ENCODE results near the gene UNC5B. TPM values are rescaled to one million over a fixed set of nuclear protein-coding genes. Genes with fewer than 3 reads are reported as not detected.

UNC5B gene
- total RNA-seq, 1 experiment from 2014 or later, result 49.6 TPM

- TF ChIP-seq AFF4 (CRISPR knock-in tag; IDR thresholded peaks at IDR 0.05; ENCODE audit: borderline replicate concordance), result no peak
- no peak for TF ChIP-seq ZNF138 (CRISPR knock-in tag; conservative IDR thresholded peaks at IDR 0.05)
- TF ChIP-seq FOXJ3 (CRISPR knock-in tag; IDR thresholded peaks at IDR 0.05; ENCODE audit: borderline replicate concordance), result no peak
- no peak for TF ChIP-seq GABPB1 (CRISPR knock-in tag; IDR thresholded peaks at IDR 0.05)
- TF ChIP-seq E2F4 (CRISPR knock-in tag; IDR thresholded peaks at IDR 0.05; ENCODE audit: borderline replicate concordance, low read depth), result no peak
- TF ChIP-seq USF2 (CRISPR knock-in tag; IDR thresholded peaks at IDR 0.05), result no peak
These were observed 100.7 kb downstream of the UNC5B start (continued) for GRCh38 chr10:71312811-71313789.

GRCh38 chr10:71314028-71314693 lies 101.8 kb downstream of the UNC5B start:
- Mint-ChIP-seq H3K36me3 (no peaks in the 10 kb centered on the region), H3K4me3 (peak overlapping the region; percentile 53), H3K9me3 (no peaks in the 10 kb centered on the region), H3K27me3 (ENCODE audit: low read depth) (peaks cover 13% of the 10 kb centered on the region), H3K4me1 (peaks cover 13% of the 10 kb centered on the region), H3K27ac (no peak overlapping the region)
- TF ChIP-seq ZNF423 (CRISPR knock-in tag; IDR thresholded peaks at IDR 0.05) (no peak), ATF2 (CRISPR knock-in tag; IDR thresholded peaks at IDR 0.05; ENCODE audit: borderline replicate concordance, low read depth) (no peak), CTCF (IDR thresholded peaks at IDR 0.05) (peak; percentile 59)
- CTCF ChIA-PET, result interaction anchor here (0.6 to 7.5 kb wide), 31 partner anchors 9 to 582 kb away, joined by 3 to 120 read pairs (median 4); partner anchors contain the start of gene CDH23
- POLR2A ChIA-PET, result no interaction called here
- ATAC-seq (peak; percentile 52), DNase-seq (ENCODE audit: low spot score) (peak; percentile 52)

- ATAC-seq, result no peak
- peaks cover 11% of the 10 kb centered on the region for H3K4me1 Mint-ChIP-seq
- no peaks in the 10 kb centered on the region for H3K9me3 Mint-ChIP-seq
- TF ChIP-seq GTF2I (CRISPR knock-in tag; conservative IDR thresholded peaks at IDR 0.05), result peak; percentile 66; the same call in 1 of the 2 replicates
- no peak for TF ChIP-seq IRF1 (CRISPR knock-in tag; IDR thresholded peaks at IDR 0.05)
- no peak for TF ChIP-seq ZNF317 (CRISPR knock-in tag; IDR thresholded peaks at IDR 0.05; ENCODE audit: borderline replicate concordance, low read depth)
- TF ChIP-seq ATF1 (CRISPR knock-in tag; IDR thresholded peaks at IDR 0.05), result no peak
- TF ChIP-seq RORB (CRISPR knock-in tag; IDR thresholded peaks at IDR 0.05), result no peak
- no peak for TF ChIP-seq MXD4 (CRISPR knock-in tag; IDR thresholded peaks at IDR 0.05; ENCODE audit: borderline replicate concordance)
- no peak for TF ChIP-seq KAT7 (CRISPR knock-in tag; IDR thresholded peaks at IDR 0.05; ENCODE audit: borderline replicate concordance)
- no peak for TF ChIP-seq OVOL2 (CRISPR knock-in tag; IDR thresholded peaks at IDR 0.05; ENCODE audit: borderline replicate concordance)
- peak overlapping the region; percentile 53 for H3K4me3 Mint-ChIP-seq
- no peak for DNase-seq (ENCODE audit: low spot score)
- peaks cover 13% of the 10 kb centered on the region for H3K27me3 Mint-ChIP-seq (ENCODE audit: low read depth)
- ChIA-PET CTCF (interaction anchor here (0.7 to 7.5 kb wide), 31 partner anchors 8 to 581 kb away, joined by 3 to 120 read pairs (median 5); partner anchors contain the start of gene CDH23), POLR2A (interaction anchor here (0.6 kb wide), 2 partner anchors 13 to 1885 kb away, joined by 3 to 5 read pairs; no protein-coding TSS in a partner anchor)
- H3K36me3 Mint-ChIP-seq, result no peaks in the 10 kb centered on the region
- H3K27ac Mint-ChIP-seq, result no peak overlapping the region
These were observed 102.4 kb downstream of the UNC5B start for GRCh38 chr10:71314694-71315225.

Measured in WTC11 (cell line).